Erythroblast (primary cell): ENCODE measurements around the gene GJD2.

Experiments
- GATA1 ChIP-seq: IDR thresholded peaks from 2 replicates; pipeline ENCODE4 v1.6.1; 2011; ENCODE audit warnings: low read depth, mild to moderate bottlenecking, control low read depth, low read length, moderate library complexity
- POLR2A ChIP-seq: IDR thresholded peaks from 2 replicates; pipeline ENCODE4 v1.6.1; 2011; ENCODE audit warnings: mild to moderate bottlenecking, low read length

GRCh38 chr15:34739346-34739745 lies 15.5 kb downstream of the GJD2 start:
- TF ChIP-seq POLR2A (no peak), GATA1 (no peak)
